Measurements from ENCODE around the gene NHSL2. TPM values are rescaled to one million over a fixed set of nuclear protein-coding genes. Genes with fewer than 3 reads are reported as not detected.

NHSL2 gene
- total and polyA plus RNA-seq, 4 donors, result 1.4 to 9.9 (median 4.7) TPM

- ATAC-seq (ENCODE audit: insufficient read depth, low FRiP score) (no peak), DNase-seq (no peak)
- no peak overlapping the region for H3K27ac ChIP-seq (ENCODE audit: low read depth in 1 of 2, low read length in 1 of 2)
- no peaks in the 10 kb centered on the region for H3K36me3 ChIP-seq (ENCODE audit: control insufficient read depth in 4 of 4, insufficient read depth in 4 of 4, low read length in 4 of 4)
- peaks cover 0 to 36% (median 25%) of the 10 kb centered on the region in 3 donors for H3K27me3 ChIP-seq (ENCODE audit: control insufficient read depth in 3 of 3, insufficient read depth in 3 of 3, low read length in 2 of 3)
- no peak overlapping the region for H3K9ac ChIP-seq (ENCODE audit: insufficient read depth in 1 of 2, low read length in 2 of 2)
- 84 to 98% methylated on average over 4 of the region's 4 CpGs for WGBS, 2 donors
- no peak for TF ChIP-seq CTCF (IDR thresholded peaks at IDR 0.05; ENCODE audit: control extremely low read depth, extremely low read depth)
- peaks cover 0 to 2% (median 0%) of the 10 kb centered on the region in 4 donors for H3K9me3 ChIP-seq (ENCODE audit: control insufficient read depth in 4 of 4, insufficient read depth in 3 of 4, low read length in 3 of 4)
- peaks cover 0 to 24% (median 11%) of the 10 kb centered on the region in 5 donors for H3K4me1 ChIP-seq (ENCODE audit: control insufficient read depth in 5 of 5, insufficient read depth in 5 of 5, low read length in 5 of 5)
- no peak overlapping the region for H3K4me3 ChIP-seq
These were observed 106.5 kb downstream of the NHSL2 start for GRCh38 chrX:72016881-72017783.

GRCh38 chrX:72018277-72019112, 107.8 kb downstream of the NHSL2 start:
- DNase-seq (peak; percentile 81 to 91 (median 89)), ATAC-seq (ENCODE audit: insufficient read depth, low FRiP score) (peak; percentile 92)
- Histone ChIP-seq H3K4me1 (ENCODE audit: control insufficient read depth in 5 of 5, insufficient read depth in 5 of 5, low read length in 5 of 5) (peaks cover 0 to 24% (median 11%) of the 10 kb centered on the region in 5 donors), H3K9me3 (ENCODE audit: control insufficient read depth in 4 of 4, insufficient read depth in 3 of 4, low read length in 3 of 4) (no peaks in the 10 kb centered on the region), H3K27ac (ENCODE audit: low read depth in 1 of 2, low read length in 1 of 2) (peak overlapping the region in 1 of 2 donors; percentile 68), H3K27me3 (ENCODE audit: control insufficient read depth in 3 of 3, insufficient read depth in 3 of 3, low read length in 2 of 3) (peaks cover 0 to 34% (median 26%) of the 10 kb centered on the region in 3 donors), H3K9ac (ENCODE audit: insufficient read depth in 1 of 2, low read length in 2 of 2) (no peak overlapping the region), H3K4me3 (no peak overlapping the region), H3K36me3 (ENCODE audit: control insufficient read depth in 4 of 4, insufficient read depth in 4 of 4, low read length in 4 of 4) (no peaks in the 10 kb centered on the region)
- peak; percentile 34 for TF ChIP-seq CTCF (IDR thresholded peaks at IDR 0.05; ENCODE audit: control extremely low read depth, extremely low read depth)
- 23 to 30% methylated on average over 18 to 70 of the region's 70 CpGs for WGBS, 2 donors

GRCh38 chrX:72019487-72019886, 108.8 kb downstream of the NHSL2 start:
- Histone ChIP-seq H3K9me3 (ENCODE audit: control insufficient read depth in 4 of 4, insufficient read depth in 3 of 4, low read length in 3 of 4) (no peaks in the 10 kb centered on the region), H3K36me3 (ENCODE audit: control insufficient read depth in 4 of 4, insufficient read depth in 4 of 4, low read length in 4 of 4) (no peaks in the 10 kb centered on the region), H3K4me1 (ENCODE audit: control insufficient read depth in 5 of 5, insufficient read depth in 5 of 5, low read length in 5 of 5) (peaks cover 0 to 24% (median 11%) of the 10 kb centered on the region in 5 donors), H3K27ac (ENCODE audit: low read depth in 1 of 2, low read length in 1 of 2) (no peak overlapping the region), H3K4me3 (no peak overlapping the region), H3K9ac (ENCODE audit: insufficient read depth in 1 of 2, low read length in 2 of 2) (no peak overlapping the region), H3K27me3 (ENCODE audit: control insufficient read depth in 3 of 3, insufficient read depth in 3 of 3, low read length in 2 of 3) (peaks cover 0 to 36% (median 26%) of the 10 kb centered on the region in 3 donors)
- DNase-seq (no peak), ATAC-seq (ENCODE audit: insufficient read depth, low FRiP score) (no peak)
- no peak for TF ChIP-seq CTCF (IDR thresholded peaks at IDR 0.05; ENCODE audit: control extremely low read depth, extremely low read depth)
- WGBS, 2 donors, result 76 to 85% methylated on average over 3 of the region's 3 CpGs
